Measurements from ENCODE around the gene TNNT3.
"Not testable (repeated sequence)": the region's sequence is repeated elsewhere in the genome, so short reads cannot be mapped to it uniquely, and the experiment has no call there.

The TNNT3 gene

GRCh38 chr11:1873048-1873812, 46.3 kb upstream of the TNNT3 start:
- peak; percentile 41 for ATAC-seq
- no peak for TF ChIP-seq ZC3H10 (CRISPR knock-in tag; IDR thresholded peaks at IDR 0.05)
- no peak for TF ChIP-seq POU6F1 (CRISPR knock-in tag; IDR thresholded peaks at IDR 0.05; ENCODE audit: borderline replicate concordance, low read depth)
- TF ChIP-seq ZNF8 (CRISPR knock-in tag; IDR thresholded peaks at IDR 0.05) = no peak
- TF ChIP-seq TCF4 (CRISPR knock-in tag; IDR thresholded peaks at IDR 0.05; ENCODE audit: borderline replicate concordance) = no peak
- TF ChIP-seq PPARA (CRISPR knock-in tag; IDR thresholded peaks at IDR 0.05; ENCODE audit: borderline replicate concordance) = no peak

GRCh38 chr11:1873813-1874150, 45.7 kb upstream of the TNNT3 start:
- not testable (repeated sequence) for ATAC-seq

GRCh38 chr11:1874441-1875092, 44.9 kb upstream of the TNNT3 start:
- not testable (repeated sequence) for ATAC-seq

GRCh38 chr11:1875093-1875850, 44.2 kb upstream of the TNNT3 start:
- TF ChIP-seq SNAI2 (CRISPR knock-in tag; IDR thresholded peaks at IDR 0.05) (no peak), ESRRG (CRISPR knock-in tag; IDR thresholded peaks at IDR 0.05) (no peak), TCF4 (CRISPR knock-in tag; IDR thresholded peaks at IDR 0.05; ENCODE audit: borderline replicate concordance) (no peak), PPARA (CRISPR knock-in tag; IDR thresholded peaks at IDR 0.05; ENCODE audit: borderline replicate concordance) (no peak), GLIS3 (CRISPR knock-in tag; IDR thresholded peaks at IDR 0.05) (no peak), CSRNP3 (CRISPR knock-in tag; IDR thresholded peaks at IDR 0.05) (no peak), ARNTL (CRISPR knock-in tag; IDR thresholded peaks at IDR 0.05; ENCODE audit: borderline replicate concordance, low read depth) (no peak), TOX (CRISPR knock-in tag; IDR thresholded peaks at IDR 0.05; ENCODE audit: borderline replicate concordance) (no peak), ZNF565 (CRISPR knock-in tag; conservative IDR thresholded peaks at IDR 0.05; ENCODE audit: low read depth) (no peak), PATZ1 (CRISPR knock-in tag; IDR thresholded peaks at IDR 0.05; ENCODE audit: borderline replicate concordance) (no peak), ZFP30 (CRISPR knock-in tag; IDR thresholded peaks at IDR 0.05) (no peak), ISL1 (CRISPR knock-in tag; IDR thresholded peaks at IDR 0.05) (no peak), CREB5 (CRISPR knock-in tag; IDR thresholded peaks at IDR 0.05; ENCODE audit: low read depth) (no peak), TSHZ2 (CRISPR knock-in tag; IDR thresholded peaks at IDR 0.05) (no peak), ZNF70 (CRISPR knock-in tag; IDR thresholded peaks at IDR 0.05) (no peak), RARB (CRISPR knock-in tag; IDR thresholded peaks at IDR 0.05) (no peak), BACH2 (CRISPR knock-in tag; IDR thresholded peaks at IDR 0.05; ENCODE audit: borderline replicate concordance) (no peak), OSR1 (CRISPR knock-in tag; IDR thresholded peaks at IDR 0.05) (no peak)
- no peak for ATAC-seq

- not testable (repeated sequence) for ATAC-seq
Observed at GRCh38 chr11:1875851-1876301, 43.6 kb upstream of the TNNT3 start.

All from SK-N-SH treated with all-trans-retinoic acid at 6 μM for 48 hours (cell line).